Measurements from ENCODE around the gene GPC2.
A peak's percentile ranks its signal among the peaks of the same experiment; 100 is the strongest.

The GPC2 gene

DNA sequence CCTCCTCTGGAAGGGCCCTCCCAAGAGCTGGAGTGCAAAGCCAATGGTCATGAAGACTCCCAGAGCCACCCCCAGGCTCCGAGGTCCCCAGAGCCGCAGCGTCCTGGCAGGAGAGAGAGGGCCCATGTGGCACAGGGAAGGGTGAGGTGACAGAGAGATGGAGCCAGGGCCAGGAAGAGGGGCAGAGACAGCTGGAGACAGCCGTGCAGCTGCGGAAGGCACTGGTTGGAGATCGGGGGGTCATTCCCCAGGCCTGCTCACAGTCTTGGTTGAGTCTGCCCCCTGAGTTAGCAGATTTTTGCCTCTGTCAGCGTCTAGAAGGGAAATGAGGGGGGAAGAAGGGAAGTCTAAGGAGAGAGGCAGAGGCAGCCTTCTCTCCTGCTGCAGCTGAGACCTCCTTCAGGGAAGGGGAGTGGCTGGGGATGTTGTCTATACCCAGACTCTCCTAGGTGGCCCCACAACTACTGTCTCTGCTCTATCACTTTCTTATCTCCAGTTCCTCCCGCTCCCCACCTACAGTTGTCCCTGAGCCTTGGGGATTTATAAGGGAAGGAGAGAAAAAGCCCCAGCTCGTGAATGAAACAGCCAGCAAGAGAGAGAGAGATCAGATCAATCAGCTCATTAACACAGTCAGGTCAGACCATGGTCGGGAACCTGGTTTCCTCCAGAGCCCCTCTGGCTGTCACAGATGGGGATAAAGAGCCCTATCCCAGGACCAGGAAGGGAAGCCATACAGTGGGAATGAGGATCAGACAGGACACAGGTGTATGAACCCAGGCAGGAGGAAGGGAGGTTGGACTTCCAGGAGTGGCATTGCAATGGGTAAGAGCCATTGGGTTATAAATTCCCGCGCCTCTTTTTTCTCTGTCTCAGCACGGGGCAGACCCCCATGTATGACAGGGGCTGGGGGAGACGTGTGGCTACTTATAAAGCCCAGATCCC is 9.9 kb downstream of the GPC2 start:
- DNase-seq: no peak

GRCh38 chr7:100166317-100166940 is 10.8 kb downstream of the GPC2 start:
- peak; percentile 36 for DNase-seq

GRCh38 chr7:100163871-100164270 is 13.3 kb downstream of the GPC2 start:
- no peak for DNase-seq

DNA sequence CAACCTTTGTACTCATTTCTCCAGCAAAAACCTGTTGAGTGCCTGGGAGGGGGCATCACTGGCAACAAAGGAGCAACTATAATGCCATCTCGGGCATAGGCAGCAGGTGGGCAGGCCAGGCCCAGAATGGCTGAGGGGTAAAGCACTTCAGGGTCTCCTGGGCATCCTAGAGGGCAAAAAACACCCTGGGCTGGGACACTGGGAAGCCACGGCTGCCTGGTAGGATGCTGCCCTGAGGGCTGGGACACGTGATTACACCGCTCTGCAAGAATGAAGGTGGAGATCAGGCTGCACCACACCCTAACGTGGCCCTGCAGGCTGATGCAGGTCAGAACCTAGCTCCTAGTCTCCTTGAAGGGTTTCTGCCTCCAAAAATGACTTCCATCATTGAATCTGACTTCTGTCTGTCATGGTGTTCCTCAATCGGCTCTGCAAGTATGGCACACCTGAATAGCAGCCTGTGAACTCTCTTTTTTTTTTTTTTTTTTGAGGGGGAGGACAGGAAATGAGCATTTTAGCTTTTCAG is 14.1 kb downstream of the GPC2 start:
- no peak for DNase-seq

GRCh38 chr7:100160067-100160466 is 17.1 kb downstream of the GPC2 start:
- DNase-seq: no peak

DNA sequence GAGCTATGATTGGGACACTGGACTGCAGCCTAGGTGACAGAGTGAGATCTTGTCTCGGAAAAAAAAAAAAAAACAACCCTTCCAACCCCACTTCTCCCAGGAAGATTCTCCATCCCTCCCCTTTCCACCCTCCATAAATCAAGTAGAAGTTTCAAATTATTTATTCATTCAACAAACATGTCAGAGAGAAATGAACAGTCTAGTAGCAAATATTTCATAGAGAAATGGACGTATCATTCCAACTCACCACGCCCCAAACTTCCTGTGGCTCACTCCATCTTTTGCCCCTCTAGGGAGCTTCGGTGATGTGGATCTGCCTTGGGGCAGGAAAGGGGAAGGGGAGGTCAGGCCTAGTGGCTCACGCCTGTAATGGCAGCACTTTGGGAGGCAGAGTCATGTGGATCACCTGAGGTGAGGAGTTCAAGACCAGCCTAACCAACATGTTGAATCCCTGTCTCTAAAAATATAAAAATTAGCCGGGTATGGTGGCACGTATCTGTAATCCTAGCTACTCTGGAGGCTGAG is 18.0 kb downstream of the GPC2 start:
- DNase-seq: no peak

DNA sequence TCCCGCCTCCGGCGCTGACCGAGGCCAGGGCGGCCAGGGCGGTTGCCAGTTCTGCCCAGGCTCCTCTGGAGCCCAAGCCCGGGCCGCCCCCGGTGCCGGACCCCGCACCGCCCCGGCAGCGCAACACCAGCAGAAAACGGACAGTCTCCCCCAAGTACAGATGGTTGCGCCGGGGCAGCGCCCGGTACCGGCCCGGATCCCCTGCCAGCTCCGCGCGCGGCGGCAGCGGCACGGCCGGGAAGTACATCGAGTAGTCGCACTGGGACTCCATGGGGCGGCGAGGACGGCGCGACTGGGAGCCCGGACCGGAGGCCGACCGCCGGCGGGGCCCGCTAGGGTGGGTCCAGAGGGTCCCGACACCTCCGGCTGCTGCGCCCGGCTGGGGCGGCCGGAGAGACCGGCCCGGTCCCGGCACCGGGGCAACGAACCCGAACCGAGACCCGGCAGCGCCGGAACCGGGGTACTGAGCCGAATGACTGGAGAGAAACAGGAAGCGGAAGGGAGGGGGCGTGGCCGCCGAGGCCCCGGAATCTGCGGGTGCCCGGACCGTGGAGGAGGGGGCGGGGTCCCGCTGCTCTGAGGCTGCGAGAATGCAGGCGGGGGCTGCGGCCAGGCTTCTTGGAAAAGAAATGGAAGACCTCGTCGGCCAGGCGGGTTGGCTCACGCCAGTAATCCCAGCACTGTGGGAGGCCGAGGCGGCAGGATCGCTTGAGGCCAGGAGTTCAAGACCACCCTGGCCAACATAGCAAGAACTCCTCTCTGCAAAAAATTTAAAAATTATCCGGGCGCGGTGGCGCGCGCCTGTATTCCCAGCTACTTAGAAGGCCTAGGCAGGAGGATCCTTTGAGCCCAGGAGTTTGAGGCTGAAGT is 18.7 kb downstream of the GPC2 start, which contains the start of gene TRAPPC14:
Gene TRAPPC14 (minus strand): TSS at position 495 of the 870 bp plus-strand sequence. CDS start 224 bp downstream, at position 271.
- DNase-seq: peak; percentile 97

- DNase-seq: no peak
Measured at GRCh38 chr7:100157334-100158228, 19.6 kb downstream of the GPC2 start.

DNA sequence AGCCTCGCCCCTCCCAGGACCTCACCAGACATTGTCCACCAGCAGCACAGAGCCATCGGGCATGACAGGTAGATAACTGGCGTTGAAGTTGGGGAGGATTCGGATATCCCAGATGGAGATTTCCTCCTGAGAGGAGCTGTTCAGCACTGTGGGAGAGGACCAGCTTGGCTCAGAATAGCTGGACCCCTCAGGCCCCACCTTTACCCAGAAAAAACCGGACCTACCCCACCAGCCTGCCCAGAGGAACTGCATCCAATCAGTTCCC is 20.2 kb downstream of the GPC2 start:
- DNase-seq: no peak

- DNase-seq: no peak
Measured at GRCh38 chr7:100156331-100157068, 20.7 kb downstream of the GPC2 start.

DNA sequence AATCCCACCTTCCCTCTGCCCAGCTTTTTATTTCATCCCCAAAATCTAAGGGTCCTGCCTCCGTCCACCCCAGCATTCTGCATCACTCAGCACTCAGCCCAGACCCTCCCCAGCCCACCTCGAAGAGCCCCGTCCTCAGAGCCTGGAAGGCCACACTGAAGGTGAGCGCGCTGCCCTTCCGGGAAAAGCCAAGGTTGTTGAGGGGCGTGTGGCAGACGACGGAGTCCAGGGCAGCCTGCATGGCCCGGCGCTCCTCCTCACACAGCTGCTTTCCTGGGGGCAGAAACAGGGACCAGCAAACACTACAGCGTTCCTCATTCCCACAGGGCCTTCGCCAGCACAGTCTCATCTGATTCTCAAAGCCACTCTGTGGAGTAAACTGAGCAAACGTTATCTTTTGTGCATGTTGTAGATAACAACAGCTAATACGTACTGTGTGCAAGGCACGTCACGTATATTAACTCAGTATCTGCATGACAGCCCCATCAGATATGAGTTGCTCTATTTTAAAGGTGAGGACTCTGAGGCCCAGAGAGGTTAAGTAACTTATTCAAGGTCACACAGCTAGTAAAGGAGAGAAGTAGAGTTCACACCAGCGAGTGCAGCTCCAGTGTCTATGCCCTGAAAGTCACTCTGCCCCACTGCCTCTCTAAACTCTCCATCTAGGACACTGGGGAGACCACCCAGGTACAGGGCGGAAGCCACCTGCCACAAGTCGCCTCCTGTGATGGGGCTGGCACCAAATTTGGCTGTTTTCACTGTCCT is 21.4 kb downstream of the GPC2 start:
- DNase-seq: no peak

DNA sequence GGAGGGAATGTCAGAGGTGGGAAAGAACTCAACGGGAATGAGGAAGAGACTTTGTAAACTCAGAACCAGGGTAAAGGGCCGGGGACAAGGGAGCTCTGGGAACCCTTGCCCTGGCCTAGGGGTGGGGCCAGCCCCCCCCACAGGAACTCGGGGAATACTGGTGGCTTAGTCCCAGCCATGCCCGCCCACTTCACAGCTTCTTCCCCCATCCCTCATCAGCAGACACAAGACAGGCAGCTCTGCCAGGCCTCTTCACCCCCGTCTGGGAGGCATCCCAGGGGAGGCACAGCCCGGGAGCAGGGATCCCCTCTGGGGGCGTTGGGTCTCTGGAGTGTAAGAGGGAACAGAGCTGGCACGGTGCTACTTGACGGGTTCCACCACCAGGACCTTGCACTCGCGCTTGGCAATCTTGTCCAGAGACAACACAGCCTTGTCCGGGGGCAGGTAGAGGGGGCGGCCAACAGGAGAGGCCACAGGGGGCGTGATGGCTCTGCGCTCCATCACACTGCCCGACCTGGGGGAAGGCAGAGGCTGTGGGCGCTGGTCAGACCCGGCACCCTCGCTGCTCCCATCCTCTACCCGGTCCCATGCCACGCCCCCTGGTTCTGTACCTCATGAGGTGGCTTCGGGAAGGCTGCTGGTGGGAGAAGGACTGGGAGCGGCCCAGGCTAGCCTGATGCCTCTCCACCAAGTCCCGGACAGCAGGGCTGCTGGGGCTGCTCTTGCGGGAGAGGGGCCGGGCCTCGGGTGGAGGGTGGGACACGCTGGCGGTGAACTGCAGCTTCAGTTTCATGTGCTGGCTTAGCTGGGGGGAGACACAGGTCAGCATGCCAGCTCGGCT is 22.3 kb downstream of the GPC2 start:
- DNase-seq: no peak

GRCh38 chr7:100153708-100154535 is 23.3 kb downstream of the GPC2 start:
- no peak for DNase-seq

DNA sequence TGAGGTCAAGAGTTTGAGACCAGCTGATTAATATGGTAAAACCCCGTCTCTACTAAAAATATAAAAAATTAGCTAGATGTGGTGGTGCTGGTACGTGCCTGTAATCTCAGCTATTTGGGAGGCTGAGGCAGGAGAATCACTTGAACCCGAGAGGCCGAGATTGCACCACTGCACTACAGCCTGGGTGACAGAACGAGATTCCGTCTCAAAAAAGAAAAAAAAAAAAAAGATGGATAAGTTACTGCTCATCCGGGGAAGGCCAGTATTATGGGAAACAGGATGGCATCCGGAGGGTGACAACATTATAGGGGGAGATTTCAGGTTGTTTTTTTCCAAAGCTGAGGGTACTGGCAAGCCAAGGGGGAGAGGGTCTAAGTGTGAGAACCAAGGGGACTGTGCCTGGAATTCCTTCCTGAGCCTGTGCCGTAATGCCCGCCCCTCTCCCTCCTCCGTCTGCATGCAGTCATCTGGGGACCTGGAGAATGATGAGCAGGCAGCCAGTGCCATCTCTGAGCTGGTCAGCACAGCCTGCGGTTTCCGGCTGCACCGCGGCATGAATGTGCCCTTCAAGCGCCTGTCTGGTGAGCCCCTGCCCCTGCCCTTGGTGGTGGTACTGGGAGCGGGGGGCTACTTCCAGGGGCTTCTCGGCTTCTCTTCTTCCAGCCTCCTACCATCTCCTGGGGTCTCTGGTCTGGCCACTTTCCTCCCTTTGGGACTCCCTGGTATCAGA is 24.1 kb downstream of the GPC2 start:
- DNase-seq: no peak

DNA sequence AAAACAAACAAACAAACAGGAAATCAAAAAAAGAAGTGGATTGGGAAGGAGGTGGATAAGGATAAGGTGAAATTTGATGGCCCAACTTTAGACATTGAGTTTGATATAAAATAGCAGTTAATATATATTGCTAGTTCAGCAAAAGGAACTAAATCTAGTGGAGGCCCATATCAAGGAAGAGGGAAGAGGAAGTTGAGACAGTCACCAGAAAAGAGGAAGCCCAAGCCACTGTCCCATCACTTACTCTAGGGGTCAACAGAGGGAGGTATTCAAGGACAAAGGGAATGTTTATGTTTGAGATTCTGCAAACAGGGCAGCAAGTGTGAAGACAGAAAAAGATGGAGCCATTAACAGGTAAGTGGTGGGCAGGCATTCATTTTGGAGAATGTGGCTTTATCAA is 24.8 kb downstream of the GPC2 start:
- DNase-seq: no peak

DNA sequence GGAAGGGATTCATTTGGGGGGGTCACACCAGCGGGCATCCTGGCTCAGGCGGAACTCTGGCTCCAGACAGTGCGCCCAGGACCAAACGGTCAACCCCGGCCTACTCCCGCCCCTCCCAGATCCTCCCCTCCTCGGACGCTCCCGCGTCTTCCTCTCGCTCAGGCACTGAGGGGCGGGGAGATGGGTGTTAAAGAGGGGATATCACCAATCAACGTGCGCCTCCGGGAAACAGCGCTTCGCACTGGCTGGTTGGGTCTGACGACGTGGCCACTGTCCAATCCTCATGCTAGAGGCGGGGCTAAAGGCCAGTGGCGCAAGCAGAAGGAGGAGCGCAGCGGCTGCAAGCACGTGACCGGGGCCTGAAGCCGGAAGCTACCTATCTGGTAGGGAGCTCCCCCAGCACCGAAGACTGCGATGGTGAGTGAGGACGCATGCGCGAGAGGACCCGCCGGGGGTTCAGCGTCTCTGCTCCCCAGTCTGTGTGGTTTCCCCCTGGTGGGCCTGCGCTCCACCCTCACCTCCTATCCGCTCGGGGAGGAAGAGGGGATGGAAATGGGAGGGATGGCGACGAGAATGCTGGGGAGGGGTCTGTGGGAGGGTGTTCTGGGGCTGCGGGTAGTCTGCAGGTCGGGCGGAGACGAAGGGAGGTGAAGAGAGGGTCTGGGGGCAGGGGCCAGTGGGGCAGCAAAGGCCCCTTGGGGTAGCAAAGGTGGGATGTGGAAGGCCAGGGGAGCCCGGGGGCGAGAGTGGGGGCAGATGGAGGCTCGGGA is 28.4 kb downstream of the GPC2 start, which contains the start of gene LAMTOR4:
Gene LAMTOR4 (plus strand): TSS at position 360 of the 770 bp plus-strand sequence. CDS start 55 bp downstream, at position 415.
- DNase-seq: peak; percentile 95

DNA sequence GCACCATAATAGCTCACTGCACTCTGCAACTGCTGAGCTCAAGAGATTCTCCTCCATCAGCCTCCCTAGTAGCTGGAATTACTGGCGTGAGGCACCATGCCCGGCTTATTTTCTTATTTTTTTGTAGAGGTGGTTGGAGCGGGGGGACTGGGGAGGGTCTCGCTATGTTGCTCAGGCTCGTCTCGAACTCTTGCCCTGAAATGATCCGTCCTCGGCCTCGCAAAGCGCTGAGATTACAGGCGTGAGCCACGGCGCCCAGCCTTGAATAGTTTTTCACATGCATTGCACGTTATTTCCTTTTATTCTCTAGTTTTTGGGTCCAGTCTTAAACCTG is 29.0 kb downstream of the GPC2 start:
- DNase-seq: no peak
